ENCODE measurements around the gene EDC4. TPM values are rescaled to one million over a fixed set of nuclear protein-coding genes. Genes with fewer than 3 reads are reported as not detected.
"Not testable (repeated sequence)": the region's sequence is repeated elsewhere in the genome, so short reads cannot be mapped to it uniquely, and the experiment has no call there.

Gene EDC4
- polyA plus RNA-seq, 1 experiment: 18.7 TPM

- ChIA-PET POLR2A (interaction anchor here (0.7 to 2.3 kb wide), 4 partner anchors 12 to 108 kb away, joined by 3 to 10 read pairs (median 4); partner anchors contain the start of gene NUTF2), CTCF (interaction anchor here (0.9 to 2.4 kb wide), 5 partner anchors 8 to 96 kb away, joined by 3 to 15 read pairs (median 3); no protein-coding TSS in a partner anchor)
- peak overlapping the region; percentile 75 for H3K4me3 ChIP-seq (ENCODE audit: low read depth, low read length)
- no peaks in the 10 kb centered on the region for H3K9me3 ChIP-seq (ENCODE audit: control insufficient read depth, insufficient read depth, low read length)
- TF ChIP-seq CTCF (IDR thresholded peaks at IDR 0.05; ENCODE audit: low read depth, low read length): no peak
- no peaks in the 10 kb centered on the region for H3K27me3 ChIP-seq (ENCODE audit: control insufficient read depth, insufficient read depth, low read length)
- peak overlapping the region; percentile 77 for H3K27ac ChIP-seq (ENCODE audit: low read depth, low read length)
- DNase-seq (ENCODE audit: low read depth, low spot score): no peak
Observed at GRCh38 chr16:67833030-67833414, 39.8 kb upstream of the EDC4 start.

GRCh38 chr16:67833415-67834241 lies 39.2 kb upstream of the EDC4 start:
- ChIA-PET CTCF (interaction anchor here (0.6 to 2.4 kb wide), 5 partner anchors 8 to 160 kb away, joined by 3 to 15 read pairs (median 3); no protein-coding TSS in a partner anchor), POLR2A (interaction anchor here (0.7 to 2.3 kb wide), 6 partner anchors 11 to 107 kb away, joined by 3 to 10 read pairs (median 4); partner anchors contain the start of genes NUTF2, RANBP10 and TSNAXIP1)
- Histone ChIP-seq H3K9me3 (ENCODE audit: control insufficient read depth, insufficient read depth, low read length) (no peaks in the 10 kb centered on the region), H3K27ac (ENCODE audit: low read depth, low read length) (peak overlapping the region; percentile 77), H3K27me3 (ENCODE audit: control insufficient read depth, insufficient read depth, low read length) (no peaks in the 10 kb centered on the region), H3K4me3 (ENCODE audit: low read depth, low read length) (peak overlapping the region; percentile 75)
- DNase-seq (ENCODE audit: low read depth, low spot score): peak; percentile 63
- TF ChIP-seq CTCF (IDR thresholded peaks at IDR 0.05; ENCODE audit: low read depth, low read length): no peak

- H3K9me3 ChIP-seq (ENCODE audit: control insufficient read depth, insufficient read depth, low read length): no peaks in the 10 kb centered on the region
- no peak for DNase-seq (ENCODE audit: low read depth, low spot score)
- CTCF ChIA-PET: interaction anchor here (0.6 to 2.4 kb wide), 3 partner anchors 7 to 160 kb away, joined by 3 to 15 read pairs (median 5); no protein-coding TSS in a partner anchor
- no peaks in the 10 kb centered on the region for H3K27me3 ChIP-seq (ENCODE audit: control insufficient read depth, insufficient read depth, low read length)
- TF ChIP-seq CTCF (IDR thresholded peaks at IDR 0.05; ENCODE audit: low read depth, low read length): no peak
- H3K4me3 ChIP-seq (ENCODE audit: low read depth, low read length): peak overlapping the region; percentile 75; the same call in 1 of the 2 replicates
- no peak overlapping the region for H3K27ac ChIP-seq (ENCODE audit: low read depth, low read length)
- POLR2A ChIA-PET: interaction anchor here (0.9 to 2.3 kb wide), 4 partner anchors 12 to 61 kb away, joined by 3 to 10 read pairs (median 5); partner anchors contain the start of genes NUTF2, RANBP10 and TSNAXIP1
Observed at GRCh38 chr16:67834242-67834614, 38.6 kb upstream of the EDC4 start.

DNA sequence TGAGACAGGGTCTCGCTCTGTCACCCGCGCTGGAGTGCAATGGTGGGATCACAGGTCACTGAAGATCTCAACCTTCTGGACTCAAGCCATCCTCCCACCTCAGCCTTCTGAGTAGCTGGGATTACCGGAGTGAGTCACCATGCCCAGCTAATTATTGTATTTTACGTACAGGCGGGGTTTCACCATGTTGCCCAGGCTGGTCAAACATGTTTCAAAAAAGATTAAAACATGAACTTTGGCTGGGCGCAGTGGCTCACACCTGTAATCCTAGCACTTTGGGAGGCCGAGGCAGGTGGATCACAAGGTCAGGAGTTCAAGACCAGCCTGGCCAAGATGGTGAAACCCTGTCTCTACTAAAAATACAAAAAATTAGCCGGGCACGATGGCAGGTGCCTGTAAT lies 35.7 kb upstream of the EDC4 start:
- H3K9me3 ChIP-seq (ENCODE audit: control insufficient read depth, insufficient read depth, low read length); DNase-seq (ENCODE audit: low read depth, low spot score); H3K27me3 ChIP-seq (ENCODE audit: control insufficient read depth, insufficient read depth, low read length); POLR2A ChIA-PET; H3K4me3 ChIP-seq (ENCODE audit: low read depth, low read length); H3K27ac ChIP-seq (ENCODE audit: low read depth, low read length): not testable (repeated sequence)
- CTCF ChIA-PET: interaction anchor here (1.6 kb wide), 1 partner anchor 21 kb away, joined by 9 read pairs; no protein-coding TSS in a partner anchor

GRCh38 chr16:67837811-67838210 lies 35.0 kb upstream of the EDC4 start:
- Histone ChIP-seq H3K9me3 (ENCODE audit: control insufficient read depth, insufficient read depth, low read length) (no peaks in the 10 kb centered on the region; the same call in 1 of the 2 replicates), H3K4me3 (ENCODE audit: low read depth, low read length) (no peak overlapping the region), H3K27me3 (ENCODE audit: control insufficient read depth, insufficient read depth, low read length) (no peaks in the 10 kb centered on the region), H3K27ac (ENCODE audit: low read depth, low read length) (no peak overlapping the region)
- POLR2A ChIA-PET: no interaction called here
- CTCF ChIA-PET: interaction anchor here (1.6 kb wide), 1 partner anchor 22 kb away, joined by 9 read pairs; no protein-coding TSS in a partner anchor
- no peak for TF ChIP-seq CTCF (IDR thresholded peaks at IDR 0.05; ENCODE audit: low read depth, low read length)
- no peak for DNase-seq (ENCODE audit: low read depth, low spot score)

Data from AG04450 (cell line).